SU-DHL-6 (cell line): ENCODE data around the gene HIF3A.

Experiments
- CTCF ChIP-seq: fragments of 200-600 bp; sonication (generic); IDR thresholded peaks from one replicate; pipeline ENCODE4 v1.5.1; 2017; ENCODE audit warnings: antibody characterized with exemption, mild to moderate bottlenecking, low read length, moderate library complexity; ENCODE audit not compliant: insufficient read depth, poor library complexity, severe bottlenecking
- EZH2phosphoT487 ChIP-seq: fragments of 200-600 bp; sonication (generic), shearing (Covaris generic); conservative IDR thresholded peaks from 2 replicates; pipeline ENCODE4 v1.6.1; 2018; ENCODE audit warnings: mild to moderate bottlenecking, antibody characterized with exemption, low read length, moderate library complexity, mixed read lengths

- TF ChIP-seq EZH2phosphoT487 (no peak), CTCF (no peak)
Observed at GRCh38 chr19:46350029-46350757, 53.4 kb downstream of the HIF3A start.
